T-helper 1 cell treated with Interleukin-12 subunit alpha and Interleukin-12 subunit beta and Interleukin-4 antibody, amounts not matched to agents 30 ng/mL and 1 ng/mL, for 36 hours (primary cell): ENCODE measurements around the gene OLA1. TPM values are rescaled to one million over a fixed set of nuclear protein-coding genes. Genes with fewer than 3 reads are reported as not detected.

ENCODE experiments used
- intact Hi-C: fragments of 100-400 bp; cut with micrococcal nuclease; formaldehyde crosslinking; loops from one replicate; pipeline ENCODE4 v1.15.1; 2024
- total RNA-seq: library from RNA; stranded (reverse); gene quantifications from 2 replicates; pipeline ENCODE4 v1.2.3, GENCODE V29; 2022

The OLA1 gene
- total RNA-seq, 1 donor from 2014 or later = 78.2 TPM

GRCh38 chr2:174227748-174228147, 20.6 kb downstream of the OLA1 start:
- intact Hi-C loops = loop anchor here (2.0 kb wide), 1 partner anchor 19 kb away; no protein-coding TSS in a partner anchor

- intact Hi-C loops = no loop called here
Observed at GRCh38 chr2:174224665-174225288, 23.6 kb downstream of the OLA1 start.

- intact Hi-C loops = no loop called here
Observed at GRCh38 chr2:174224125-174224524, 24.2 kb downstream of the OLA1 start.

- intact Hi-C loops = no loop called here
Observed at GRCh38 chr2:174223388-174223787, 24.9 kb downstream of the OLA1 start.

- intact Hi-C loops = no loop called here
Observed at GRCh38 chr2:174222154-174222553, 26.2 kb downstream of the OLA1 start.

GRCh38 chr2:174219321-174219720, 29.0 kb downstream of the OLA1 start:
- intact Hi-C loops = no loop called here

- intact Hi-C loops = no loop called here
Observed at GRCh38 chr2:174218773-174219172, 29.6 kb downstream of the OLA1 start.

GRCh38 chr2:174217869-174218268, 30.5 kb downstream of the OLA1 start:
- intact Hi-C loops = no loop called here

- intact Hi-C loops = no loop called here
Observed at GRCh38 chr2:174211954-174212353, 36.4 kb downstream of the OLA1 start.

- intact Hi-C loops = no loop called here
Observed at GRCh38 chr2:174210862-174211261, 37.5 kb downstream of the OLA1 start.

- intact Hi-C loops = no loop called here
Observed at GRCh38 chr2:174209325-174209724, 39.0 kb downstream of the OLA1 start.

- intact Hi-C loops = no loop called here
Observed at GRCh38 chr2:174208026-174208425, 40.3 kb downstream of the OLA1 start.

- intact Hi-C loops = no loop called here
Observed at GRCh38 chr2:174205562-174205961, 42.8 kb downstream of the OLA1 start.

GRCh38 chr2:174202188-174202587, 46.1 kb downstream of the OLA1 start:
- intact Hi-C loops = no loop called here

GRCh38 chr2:174198846-174199564, 49.3 kb downstream of the OLA1 start:
- intact Hi-C loops = no loop called here

- intact Hi-C loops = no loop called here
Observed at GRCh38 chr2:174195253-174195652, 53.1 kb downstream of the OLA1 start.

GRCh38 chr2:174193737-174194136, 54.6 kb downstream of the OLA1 start:
- intact Hi-C loops = no loop called here

GRCh38 chr2:174192664-174193063, 55.7 kb downstream of the OLA1 start:
- intact Hi-C loops = no loop called here

GRCh38 chr2:174191342-174192074, 56.8 kb downstream of the OLA1 start:
- intact Hi-C loops = no loop called here

- intact Hi-C loops = no loop called here
Observed at GRCh38 chr2:174184915-174185314, 63.4 kb downstream of the OLA1 start.

GRCh38 chr2:174184504-174184903, 63.8 kb downstream of the OLA1 start:
- intact Hi-C loops = no loop called here

- intact Hi-C loops = no loop called here
Observed at GRCh38 chr2:174183076-174183475, 65.3 kb downstream of the OLA1 start.
